NCI-H2196 treated with DMSO at 0.1 percent for 48 hours (cell line): Measurements from ENCODE around the gene COL21A1.
"Not testable (repeated sequence)": the region's sequence is repeated elsewhere in the genome, so short reads cannot be mapped to it uniquely, and the experiment has no call there.

Source experiments
- DNase-seq: peaks from one replicate; lab custom pipeline; 2025; ENCODE audit not compliant: unreplicated experiment; lab: John Stamatoyannopoulos, UW

The COL21A1 gene

GRCh38 chr6:56017198-56017597 is 230.2 kb downstream of the COL21A1 start:
- no peak for DNase-seq

GRCh38 chr6:56014039-56014438 is 233.3 kb downstream of the COL21A1 start:
- DNase-seq, result not testable (repeated sequence)

DNA sequence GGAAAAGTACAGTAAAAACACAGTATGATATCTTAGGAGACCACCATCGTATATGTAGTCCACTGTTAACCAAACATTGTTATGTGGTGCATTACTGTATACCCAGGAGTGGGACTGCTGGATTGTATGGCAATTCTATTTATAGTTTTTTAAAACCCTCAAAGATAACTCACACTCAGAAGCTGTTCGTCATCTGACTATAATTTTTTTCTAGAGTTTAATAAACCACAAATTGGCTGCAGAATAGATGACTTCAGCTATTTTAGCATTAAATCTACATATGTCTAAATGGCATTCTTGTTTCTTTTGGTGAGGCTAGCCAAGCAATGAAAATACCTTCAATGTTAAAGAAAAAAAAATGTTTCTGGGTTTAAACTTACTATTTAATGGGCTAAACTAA is 237.7 kb downstream of the COL21A1 start:
- no peak for DNase-seq
